ENCODE data around the gene PACSIN2. TPM values are rescaled to one million over a fixed set of nuclear protein-coding genes. Genes with fewer than 3 reads are reported as not detected.
A peak's percentile ranks its signal among the peaks of the same experiment; 100 is the strongest.

The PACSIN2 gene
- total and polyA plus RNA-seq, 10 of the 15 experiments (the other 5 are each of a cell fraction or from before 2014, with no cell fraction given), result 0.93 to 78.7 (median 46.8) TPM

GRCh38 chr22:42937164-42937843 is 77.6 kb downstream of the PACSIN2 start (continued):
- TF ChIP-seq CBX5 (IDR thresholded peaks at IDR 0.05; ENCODE audit: low read depth) (no peak), HDAC2 (IDR thresholded peaks at IDR 0.05) (no peak), MLLT1 (IDR thresholded peaks at IDR 0.05) (peak; percentile 95), KDM1A (IDR thresholded peaks at IDR 0.05; ENCODE audit: borderline replicate concordance) (no peak), IRF5 (IDR thresholded peaks at IDR 0.05; ENCODE audit: borderline replicate concordance) (no peak), CHD1 (IDR thresholded peaks at IDR 0.05; ENCODE audit: low read depth, low read length) (no peak), ZSCAN29 (IDR thresholded peaks at IDR 0.05) (no peak), ZNF274 (IDR thresholded peaks at IDR 0.05; ENCODE audit: insufficient read depth, insufficient read length) (no peak), LARP7 (IDR thresholded peaks at IDR 0.05) (no peak), IKZF2 (IDR thresholded peaks at IDR 0.05) (peak; percentile 59 to 74; a peak in 3 of 4 replicates), SRF (IDR thresholded peaks at IDR 0.05; ENCODE audit: low read depth in 2 of 2, low read length in 2 of 2) (no peak), BCL3 (IDR thresholded peaks at IDR 0.05; ENCODE audit: borderline replicate concordance, insufficient read depth, low read depth, low read length, poor library complexity, severe bottlenecking) (no peak), SREBF2 (IDR thresholded peaks at IDR 0.05; ENCODE audit: low read length) (no peak), SMARCA5 (IDR thresholded peaks at IDR 0.05) (no peak), USF1 (IDR thresholded peaks at IDR 0.05; ENCODE audit: borderline replicate concordance, extremely low read length, insufficient read depth, low read depth, low read length) (no peak), CEBPZ (IDR thresholded peaks at IDR 0.05; ENCODE audit: low read depth, low read length) (no peak), NFXL1 (IDR thresholded peaks at IDR 0.05; ENCODE audit: borderline replicate concordance) (no peak), GATAD2B (conservative IDR thresholded peaks at IDR 0.05; ENCODE audit: low read depth) (peak; percentile 63), DPF2 (IDR thresholded peaks at IDR 0.05) (peak; percentile 44; the same call in 1 of the 2 replicates), PML (IDR thresholded peaks at IDR 0.05; ENCODE audit: low read length) (no peak), NR2F1 (conservative IDR thresholded peaks at IDR 0.05) (no peak), MEF2A (IDR thresholded peaks at IDR 0.05; ENCODE audit: insufficient read depth, low read depth, low read length) (no peak), ASH2L (IDR thresholded peaks at IDR 0.05; ENCODE audit: borderline replicate concordance, low read depth) (no peak), STAT1 (conservative IDR thresholded peaks at IDR 0.05) (no peak)

All from GM12878 (cell line).